Measurements from ENCODE around the gene ZFAND2A. TPM values are rescaled to one million over a fixed set of nuclear protein-coding genes. Genes with fewer than 3 reads are reported as not detected.
"Not testable (repeated sequence)": the region's sequence is repeated elsewhere in the genome, so short reads cannot be mapped to it uniquely, and the experiment has no call there.

Gene ZFAND2A
- total RNA-seq, 1 experiment from 2014 or later, result 9.2 TPM

- Histone ChIP-seq H3K27me3 (ENCODE audit: control insufficient read depth, insufficient read depth, low read length) (no peaks in the 10 kb centered on the region), H3K4me3 (ENCODE audit: insufficient read depth, low read depth, low read length) (no peak overlapping the region), H3K36me3 (replicated peaks; ENCODE audit: control insufficient read depth, insufficient read depth, low read length) (peaks cover 2% of the 10 kb centered on the region)
- DNase-seq, result no peak
Observed at GRCh38 chr7:1168422-1168821, 8.4 kb upstream of the ZFAND2A start.

- Histone ChIP-seq H3K4me3 (ENCODE audit: insufficient read depth, low read depth, low read length) (no peak overlapping the region), H3K36me3 (replicated peaks; ENCODE audit: control insufficient read depth, insufficient read depth, low read length) (peaks cover 2% of the 10 kb centered on the region), H3K27me3 (ENCODE audit: control insufficient read depth, insufficient read depth, low read length) (no peaks in the 10 kb centered on the region)
- DNase-seq, result no peak
Observed at GRCh38 chr7:1164436-1164835, 4.4 kb upstream of the ZFAND2A start.

GRCh38 chr7:1163121-1163520, 3.1 kb upstream of the ZFAND2A start:
- no peak for DNase-seq
- Histone ChIP-seq H3K36me3 (replicated peaks; ENCODE audit: control insufficient read depth, insufficient read depth, low read length) (peaks cover 2% of the 10 kb centered on the region), H3K27me3 (ENCODE audit: control insufficient read depth, insufficient read depth, low read length) (no peaks in the 10 kb centered on the region), H3K4me3 (ENCODE audit: insufficient read depth, low read depth, low read length) (no peak overlapping the region)

GRCh38 chr7:1160670-1161021, 650 bp upstream of the ZFAND2A start:
- peak overlapping the region; percentile 89 for H3K4me3 ChIP-seq (ENCODE audit: insufficient read depth, low read depth, low read length)
- peaks cover 5% of the 10 kb centered on the region for H3K36me3 ChIP-seq (replicated peaks; ENCODE audit: control insufficient read depth, insufficient read depth, low read length)
- H3K27me3 ChIP-seq (ENCODE audit: control insufficient read depth, insufficient read depth, low read length), result no peaks in the 10 kb centered on the region
- DNase-seq, result no peak

- peak overlapping the region; percentile 89 for H3K4me3 ChIP-seq (ENCODE audit: insufficient read depth, low read depth, low read length)
- not testable (repeated sequence) for DNase-seq; H3K27me3 ChIP-seq (ENCODE audit: control insufficient read depth, insufficient read depth, low read length); H3K36me3 ChIP-seq (replicated peaks; ENCODE audit: control insufficient read depth, insufficient read depth, low read length)
Observed at GRCh38 chr7:1159231-1159630, 765 bp downstream of the ZFAND2A start.

GRCh38 chr7:1158203-1159126, 1.5 kb downstream of the ZFAND2A start:
- no peak for DNase-seq
- Histone ChIP-seq H3K27me3 (ENCODE audit: control insufficient read depth, insufficient read depth, low read length) (no peaks in the 10 kb centered on the region), H3K36me3 (replicated peaks; ENCODE audit: control insufficient read depth, insufficient read depth, low read length) (peaks cover 7% of the 10 kb centered on the region), H3K4me3 (ENCODE audit: insufficient read depth, low read depth, low read length) (peak overlapping the region; percentile 89)

GRCh38 chr7:1156782-1157535, 3.0 kb downstream of the ZFAND2A start:
- Histone ChIP-seq H3K4me3 (ENCODE audit: insufficient read depth, low read depth, low read length) (no peak overlapping the region), H3K36me3 (replicated peaks; ENCODE audit: control insufficient read depth, insufficient read depth, low read length) (peaks cover 12% of the 10 kb centered on the region), H3K27me3 (ENCODE audit: control insufficient read depth, insufficient read depth, low read length) (no peaks in the 10 kb centered on the region)
- no peak for DNase-seq

GRCh38 chr7:1155818-1156781, 3.9 kb downstream of the ZFAND2A start:
- not testable (repeated sequence) for H3K4me3 ChIP-seq (ENCODE audit: insufficient read depth, low read depth, low read length); H3K27me3 ChIP-seq (ENCODE audit: control insufficient read depth, insufficient read depth, low read length); DNase-seq
- peaks cover 14% of the 10 kb centered on the region for H3K36me3 ChIP-seq (replicated peaks; ENCODE audit: control insufficient read depth, insufficient read depth, low read length)

GRCh38 chr7:1154172-1154739, 5.7 kb downstream of the ZFAND2A start:
- no peak overlapping the region for H3K4me3 ChIP-seq (ENCODE audit: insufficient read depth, low read depth, low read length)
- no peaks in the 10 kb centered on the region for H3K27me3 ChIP-seq (ENCODE audit: control insufficient read depth, insufficient read depth, low read length)
- DNase-seq, result no peak
- H3K36me3 ChIP-seq (replicated peaks; ENCODE audit: control insufficient read depth, insufficient read depth, low read length), result peaks cover 14% of the 10 kb centered on the region

- Histone ChIP-seq H3K27me3 (ENCODE audit: control insufficient read depth, insufficient read depth, low read length) (no peaks in the 10 kb centered on the region), H3K36me3 (replicated peaks; ENCODE audit: control insufficient read depth, insufficient read depth, low read length) (peaks cover 14% of the 10 kb centered on the region), H3K4me3 (ENCODE audit: insufficient read depth, low read depth, low read length) (no peak overlapping the region)
- DNase-seq, result no peak
Observed at GRCh38 chr7:1152492-1152891, 7.5 kb downstream of the ZFAND2A start.

GRCh38 chr7:1151653-1152425, 8.2 kb downstream of the ZFAND2A start:
- H3K4me3 ChIP-seq (ENCODE audit: insufficient read depth, low read depth, low read length), result no peak overlapping the region
- H3K36me3 ChIP-seq (replicated peaks; ENCODE audit: control insufficient read depth, insufficient read depth, low read length), result peaks cover 12% of the 10 kb centered on the region
- H3K27me3 ChIP-seq (ENCODE audit: control insufficient read depth, insufficient read depth, low read length), result no peaks in the 10 kb centered on the region
- DNase-seq, result no peak

GRCh38 chr7:1151156-1151555, 8.8 kb downstream of the ZFAND2A start:
- peaks cover 12% of the 10 kb centered on the region for H3K36me3 ChIP-seq (replicated peaks; ENCODE audit: control insufficient read depth, insufficient read depth, low read length)
- DNase-seq, result no peak
- no peak overlapping the region for H3K4me3 ChIP-seq (ENCODE audit: insufficient read depth, low read depth, low read length)
- no peaks in the 10 kb centered on the region for H3K27me3 ChIP-seq (ENCODE audit: control insufficient read depth, insufficient read depth, low read length)

GRCh38 chr7:1150400-1151002, 9.5 kb downstream of the ZFAND2A start:
- Histone ChIP-seq H3K36me3 (replicated peaks; ENCODE audit: control insufficient read depth, insufficient read depth, low read length) (peaks cover 11% of the 10 kb centered on the region), H3K27me3 (ENCODE audit: control insufficient read depth, insufficient read depth, low read length) (no peaks in the 10 kb centered on the region), H3K4me3 (ENCODE audit: insufficient read depth, low read depth, low read length) (no peak overlapping the region)
- DNase-seq, result no peak

All from H7 (cell line).